Left hindlimb (tissue), 1 donor: ENCODE measurements around the gene HIBCH.
"Not testable (repeated sequence)": the region's sequence is repeated elsewhere in the genome, so short reads cannot be mapped to it uniquely, and the experiment has no call there.

Experiments
- DNase-seq: peaks from one replicate; pipeline ENCODE4 v3.0.0-alpha.2; 2018

The HIBCH gene, protein sequence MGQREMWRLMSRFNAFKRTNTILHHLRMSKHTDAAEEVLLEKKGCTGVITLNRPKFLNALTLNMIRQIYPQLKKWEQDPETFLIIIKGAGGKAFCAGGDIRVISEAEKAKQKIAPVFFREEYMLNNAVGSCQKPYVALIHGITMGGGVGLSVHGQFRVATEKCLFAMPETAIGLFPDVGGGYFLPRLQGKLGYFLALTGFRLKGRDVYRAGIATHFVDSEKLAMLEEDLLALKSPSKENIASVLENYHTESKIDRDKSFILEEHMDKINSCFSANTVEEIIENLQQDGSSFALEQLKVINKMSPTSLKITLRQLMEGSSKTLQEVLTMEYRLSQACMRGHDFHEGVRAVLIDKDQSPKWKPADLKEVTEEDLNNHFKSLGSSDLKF

DNA sequence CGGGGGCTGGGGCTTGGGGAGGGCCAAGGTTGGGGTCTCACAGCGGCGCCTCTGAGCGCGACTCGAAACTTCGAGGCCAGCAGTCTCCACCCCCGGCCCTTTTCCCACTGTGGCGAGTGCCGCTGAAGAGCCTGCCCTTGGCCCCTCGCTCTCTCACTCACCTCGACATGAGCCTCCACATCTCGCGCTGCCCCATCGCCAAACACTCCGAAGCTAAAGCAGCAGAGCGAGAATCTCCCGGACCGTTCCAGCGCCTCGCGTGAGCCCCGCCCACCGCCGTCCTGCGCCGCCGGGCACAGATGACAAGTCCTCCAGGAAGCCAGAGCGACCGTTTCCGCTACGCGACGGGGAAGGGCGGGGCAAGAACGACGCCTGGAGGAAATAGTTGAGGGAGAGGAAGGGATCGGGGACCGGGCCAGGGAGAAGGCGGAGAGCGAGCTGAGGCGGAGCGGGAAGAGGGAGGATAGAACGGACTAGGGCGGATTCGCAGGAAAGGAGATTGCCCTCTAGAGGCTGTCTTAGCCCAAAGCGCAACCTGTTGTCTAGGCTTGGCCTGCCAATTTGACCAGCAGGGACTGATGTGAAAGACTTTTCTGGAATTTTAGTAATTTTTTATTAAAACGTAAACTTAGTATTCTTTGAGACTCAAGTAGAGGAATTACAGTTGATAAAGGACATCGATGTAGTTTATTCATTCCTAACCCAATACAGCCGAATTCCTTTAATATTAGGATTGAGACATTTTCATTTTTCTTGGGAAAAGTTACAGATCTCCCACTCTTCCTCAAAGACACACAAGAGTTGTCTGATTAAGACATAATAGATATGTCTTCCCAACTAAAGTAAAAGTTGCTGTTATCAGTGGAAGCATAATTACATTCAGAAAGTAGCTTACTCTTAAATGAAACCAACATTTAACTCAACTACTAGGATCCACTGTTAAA, at the start of gene HIBCH:
Gene HIBCH (minus strand): TSS at position 272 of the 944 bp plus-strand sequence. CDS start 76 bp downstream, at position 196.
- DNase-seq = peak; percentile 99

DNA sequence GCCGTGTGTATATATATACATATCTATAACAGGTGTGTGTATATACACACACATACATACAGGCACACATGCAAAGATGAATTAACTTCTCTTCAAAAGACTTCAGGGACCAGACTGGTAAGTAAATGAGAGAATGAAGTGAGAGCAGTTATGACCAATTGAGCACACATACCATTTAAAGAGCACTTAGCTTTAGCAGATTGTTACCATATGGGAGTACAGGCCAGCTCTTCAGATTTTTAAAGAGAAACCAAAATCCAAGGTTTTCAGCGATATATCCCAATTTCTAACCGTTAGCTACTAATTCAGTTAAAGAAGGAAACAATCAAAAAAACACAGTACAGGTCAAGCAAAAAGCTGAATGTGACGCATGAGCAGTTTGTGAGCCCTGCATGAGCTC, 47.5 kb upstream of the HIBCH start:
- no peak for DNase-seq

DNA sequence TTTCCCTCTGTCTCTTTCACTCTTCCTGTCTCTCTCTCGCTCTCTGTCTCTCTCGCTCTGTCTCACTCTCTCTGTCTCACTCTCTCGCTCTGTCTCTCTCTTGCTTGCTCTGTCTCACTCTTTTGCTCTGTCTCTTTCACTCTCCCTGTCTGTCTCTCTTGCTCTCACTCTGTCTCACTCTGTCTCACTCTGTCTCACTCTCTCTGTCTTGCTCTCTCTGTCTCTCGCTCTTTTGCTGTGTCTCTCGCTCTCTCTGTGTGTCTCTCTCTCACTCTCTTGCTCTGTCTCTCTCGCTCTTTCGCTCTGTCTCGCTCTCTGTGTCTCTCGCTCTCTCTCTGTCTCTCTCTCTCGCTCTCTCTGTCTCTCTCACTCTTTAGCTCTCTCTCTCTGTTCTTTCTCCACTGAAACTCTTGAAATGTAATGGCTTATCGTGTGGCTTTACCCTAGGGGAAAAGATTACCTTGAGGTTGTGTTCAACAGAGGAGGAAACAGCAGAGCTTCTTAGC, 46.7 kb upstream of the HIBCH start:
- no peak for DNase-seq

DNA sequence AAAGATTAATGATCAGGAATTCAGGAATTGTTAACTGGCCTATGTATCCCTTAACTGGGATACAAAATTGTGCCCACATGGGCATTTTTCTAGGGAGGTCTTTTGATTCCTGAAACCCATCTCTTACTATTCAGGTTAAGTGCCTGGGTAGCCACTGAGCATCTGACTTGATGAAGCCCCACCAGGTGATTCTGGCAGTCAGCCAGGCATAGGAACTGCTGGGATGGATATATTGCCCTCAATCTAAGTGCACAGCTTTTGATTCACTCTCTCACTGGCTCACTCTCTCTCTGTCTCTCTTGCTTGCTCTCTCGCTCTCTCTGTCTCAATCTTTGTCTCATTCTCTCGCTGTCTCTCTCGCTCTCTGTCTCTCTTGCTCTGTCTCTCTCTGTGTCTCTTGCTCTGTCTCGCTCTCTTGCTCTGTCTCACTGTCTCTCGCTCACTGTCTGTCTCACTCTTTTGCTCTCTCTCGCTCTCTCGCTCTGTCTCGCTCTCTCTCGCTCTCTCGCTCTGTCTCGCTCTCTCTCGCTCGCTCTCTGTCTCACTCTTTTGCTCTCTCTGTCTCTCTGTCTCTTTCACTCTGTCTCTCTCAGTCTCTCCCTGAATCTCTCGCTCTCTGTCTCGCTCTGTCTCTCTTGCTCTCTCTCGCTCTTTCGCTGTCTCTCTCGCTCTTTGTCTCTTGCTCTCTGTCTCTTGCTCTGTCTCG, 46.0 kb upstream of the HIBCH start:
- DNase-seq = no peak

DNA sequence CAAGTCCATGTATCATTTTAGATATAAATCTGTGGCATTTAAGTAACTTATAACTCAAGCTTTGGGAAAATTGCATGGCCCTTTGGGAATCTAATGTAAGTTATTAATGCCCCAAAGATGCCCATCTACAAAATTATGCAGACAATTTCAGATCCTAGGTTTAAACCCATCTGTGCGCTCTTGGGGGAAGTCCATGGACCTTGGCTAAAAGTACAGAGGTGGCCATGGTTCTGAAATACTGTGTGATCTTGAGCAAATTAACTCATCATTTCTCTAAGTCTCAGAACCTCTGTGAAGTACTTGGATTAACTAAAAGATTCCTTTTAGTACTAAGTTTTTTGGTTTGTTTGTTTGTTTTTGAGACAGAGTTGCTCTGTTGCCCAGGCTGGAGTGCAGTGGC, 43.3 kb upstream of the HIBCH start:
- no peak for DNase-seq

DNA sequence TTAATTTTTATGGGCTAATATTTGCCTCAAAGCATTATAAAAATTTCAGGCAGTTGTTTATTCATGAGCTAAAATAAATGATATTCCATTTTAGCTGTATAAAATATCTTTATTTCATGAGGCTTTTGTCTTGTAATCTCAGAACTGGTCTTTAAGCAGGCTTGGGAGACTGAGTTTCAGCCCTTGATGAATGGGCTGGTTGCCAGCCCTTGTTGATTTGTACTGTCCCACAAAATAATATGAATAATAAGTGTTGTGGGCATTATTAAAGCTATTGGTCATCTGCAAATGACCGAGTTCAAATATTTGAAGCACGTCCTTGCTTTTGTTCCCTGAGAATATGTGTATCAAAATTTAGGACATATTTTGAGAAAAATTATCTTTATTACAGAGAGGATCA, 41.9 kb upstream of the HIBCH start:
- DNase-seq = no peak

DNA sequence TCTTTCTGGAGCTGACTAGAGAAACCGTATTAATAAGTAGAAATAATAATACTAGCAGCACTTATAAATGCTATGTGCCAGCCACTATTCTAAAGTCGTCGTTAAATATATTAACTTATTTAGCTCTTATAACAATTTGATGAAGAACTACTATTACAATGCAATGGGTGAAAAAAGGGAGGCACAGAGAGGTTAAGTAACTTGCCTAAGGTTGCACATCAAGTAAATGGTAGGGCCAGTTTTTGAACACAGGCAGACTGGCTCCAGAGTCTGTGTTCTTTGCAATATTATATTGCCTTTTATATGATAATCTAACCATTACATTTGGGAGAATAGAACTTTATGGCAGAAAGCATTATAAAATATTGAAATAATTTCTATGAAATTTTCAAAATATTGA, 41.3 kb upstream of the HIBCH start:
- no peak for DNase-seq

DNA sequence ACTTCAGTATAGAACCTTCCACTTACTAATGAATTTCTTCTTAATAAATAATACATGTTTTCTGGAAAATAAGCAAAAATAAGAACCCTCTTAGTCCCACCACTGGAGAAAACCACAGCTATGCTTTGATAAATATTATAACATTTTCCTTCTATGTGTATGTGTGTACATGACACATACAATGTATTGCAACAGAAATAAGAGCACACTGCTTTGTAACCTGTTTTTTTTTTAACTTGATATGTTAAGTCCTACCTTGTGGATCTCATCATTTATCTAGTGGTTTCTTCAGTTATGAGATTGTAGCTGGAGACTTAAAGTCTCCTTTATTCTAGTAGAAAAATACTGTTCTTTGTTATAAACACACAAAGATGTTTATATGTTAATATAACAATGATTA, 40.9 kb upstream of the HIBCH start:
- no peak for DNase-seq

DNA sequence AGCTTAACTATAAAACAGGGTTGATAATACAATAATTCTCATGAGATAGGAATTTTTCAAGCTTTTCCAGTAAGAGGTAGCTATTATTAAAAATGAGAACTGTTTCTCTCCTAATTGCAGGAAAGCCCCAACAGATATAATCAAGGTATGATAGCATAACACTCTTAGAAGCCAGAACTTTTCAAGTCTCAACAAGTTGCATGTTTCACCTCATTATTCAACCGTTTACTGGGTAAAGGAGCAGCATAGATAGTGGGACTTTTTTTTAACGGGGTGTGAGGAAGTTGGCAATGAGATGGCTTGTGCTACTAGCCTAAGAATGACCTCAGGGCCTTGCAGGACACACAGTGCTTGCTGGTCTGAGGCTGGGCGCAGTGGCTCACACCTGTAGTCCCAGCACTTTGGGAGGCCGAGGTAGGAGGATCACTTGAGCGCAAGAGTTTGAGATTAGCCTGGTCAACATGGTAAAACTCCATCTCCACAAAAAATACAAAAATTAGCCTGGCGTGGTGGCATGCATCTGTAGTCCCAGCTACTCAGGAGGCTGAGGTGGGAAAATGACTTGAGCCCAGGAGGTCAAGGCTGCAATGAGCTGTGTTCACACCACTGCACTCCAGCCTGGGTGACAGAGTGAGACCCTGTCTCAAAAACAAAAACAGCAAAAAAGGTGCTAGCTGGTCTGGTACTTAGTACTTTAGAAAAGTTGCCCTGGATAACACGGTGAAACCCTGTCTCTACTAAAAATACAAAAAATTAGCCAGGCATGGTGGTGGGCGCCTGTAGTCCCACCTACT, 39.2 kb upstream of the HIBCH start:
- not testable (repeated sequence) for DNase-seq

DNA sequence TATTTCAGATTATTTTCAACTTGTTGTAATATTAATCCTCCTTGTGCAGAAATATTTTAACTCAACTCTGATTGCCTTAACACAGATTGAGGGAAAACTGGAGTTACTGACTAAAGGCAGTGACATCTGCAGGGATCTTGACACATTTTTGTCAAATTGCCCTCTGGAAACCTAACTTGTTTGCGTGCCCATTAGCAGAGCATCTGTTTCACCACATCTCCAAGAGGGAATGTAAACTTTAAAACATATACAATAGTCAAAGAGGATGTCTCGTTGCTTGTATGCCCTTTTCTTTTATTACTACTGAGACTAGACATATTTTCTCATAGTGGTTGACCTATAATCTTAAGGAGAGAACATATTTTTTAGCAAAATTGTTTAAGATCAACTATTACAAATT, 38.0 kb upstream of the HIBCH start:
- DNase-seq = no peak

DNA sequence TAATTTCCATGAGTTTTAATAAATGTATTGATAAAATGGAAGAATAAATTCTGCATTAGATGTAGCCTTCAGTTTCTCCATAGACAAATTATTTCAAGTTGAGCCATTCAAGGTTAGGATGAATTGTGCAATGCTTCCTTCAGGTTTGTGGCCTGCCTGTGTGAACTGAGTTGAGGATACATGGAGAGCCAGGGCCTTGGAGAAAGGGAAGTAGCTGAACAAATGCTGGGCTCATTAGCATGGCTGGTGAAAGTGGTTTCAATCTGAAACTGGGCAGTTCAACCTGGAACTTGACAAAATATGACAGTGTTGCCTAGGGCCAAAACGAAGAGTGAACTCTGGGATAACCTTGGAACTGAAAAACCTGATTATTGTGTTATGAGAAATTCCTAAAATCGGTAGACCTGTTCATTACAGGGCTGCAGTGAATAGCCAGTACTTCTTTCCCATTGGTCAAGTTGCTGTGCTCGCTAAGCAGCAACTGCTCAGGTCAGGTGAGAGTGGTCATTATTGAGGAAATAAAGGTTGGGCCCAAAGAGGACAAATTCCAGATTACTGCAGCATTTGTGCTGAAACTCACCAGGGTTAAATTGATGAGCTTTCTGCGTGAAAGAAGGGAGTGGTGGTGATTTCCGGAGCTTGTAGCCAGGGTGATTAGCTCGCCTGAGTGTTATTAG, 36.5 kb upstream of the HIBCH start:
- DNase-seq = no peak

DNA sequence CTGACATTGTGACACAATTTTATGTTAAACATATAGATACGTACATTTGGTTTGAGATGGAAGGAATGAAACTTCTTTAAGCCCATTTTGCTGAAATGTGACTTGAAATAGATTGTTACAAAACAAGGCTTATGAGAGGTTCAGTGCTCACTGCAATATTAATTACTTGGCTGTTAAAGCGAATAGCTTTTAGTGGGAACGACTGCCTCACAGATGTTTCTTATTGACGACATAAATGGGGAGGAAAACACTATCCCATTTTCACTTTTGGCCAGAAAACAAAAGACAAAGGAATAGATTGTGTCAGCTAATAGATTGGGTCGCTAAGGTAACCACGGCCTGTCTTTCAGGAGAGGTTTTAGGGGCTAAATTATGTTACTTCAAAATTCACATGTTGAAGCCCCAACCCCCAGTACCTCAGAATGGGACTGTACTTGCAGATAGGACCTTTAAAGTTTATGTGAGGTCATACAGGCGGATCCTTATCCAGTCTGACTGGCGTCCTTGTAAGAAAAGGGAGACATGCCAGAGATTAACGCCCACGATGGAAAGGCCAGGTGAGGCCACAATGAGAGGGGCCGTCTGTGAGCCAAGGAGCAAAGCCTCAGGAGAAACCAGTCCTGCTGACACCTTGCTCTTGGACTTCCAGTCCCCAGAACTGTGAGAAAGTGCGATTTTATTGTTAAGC, 34.5 kb upstream of the HIBCH start:
- no peak for DNase-seq

DNA sequence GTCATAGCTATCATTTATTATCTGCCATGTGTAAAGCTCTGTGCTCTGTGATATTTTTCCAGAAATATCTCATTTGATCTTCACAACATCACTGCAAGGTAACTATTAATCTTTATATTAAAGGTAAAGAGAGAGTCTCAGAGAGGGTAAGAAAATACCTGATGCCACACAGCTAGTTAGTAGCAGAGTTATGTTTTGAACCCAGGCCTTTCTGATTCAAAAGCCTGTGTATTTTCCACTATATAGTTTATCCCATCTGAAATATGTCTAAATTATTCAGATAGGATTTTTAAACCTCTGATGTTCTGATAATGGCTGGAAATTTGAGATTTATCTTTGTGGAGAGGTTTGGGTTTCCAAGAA, 33.9 kb upstream of the HIBCH start:
- DNase-seq = no peak

DNA sequence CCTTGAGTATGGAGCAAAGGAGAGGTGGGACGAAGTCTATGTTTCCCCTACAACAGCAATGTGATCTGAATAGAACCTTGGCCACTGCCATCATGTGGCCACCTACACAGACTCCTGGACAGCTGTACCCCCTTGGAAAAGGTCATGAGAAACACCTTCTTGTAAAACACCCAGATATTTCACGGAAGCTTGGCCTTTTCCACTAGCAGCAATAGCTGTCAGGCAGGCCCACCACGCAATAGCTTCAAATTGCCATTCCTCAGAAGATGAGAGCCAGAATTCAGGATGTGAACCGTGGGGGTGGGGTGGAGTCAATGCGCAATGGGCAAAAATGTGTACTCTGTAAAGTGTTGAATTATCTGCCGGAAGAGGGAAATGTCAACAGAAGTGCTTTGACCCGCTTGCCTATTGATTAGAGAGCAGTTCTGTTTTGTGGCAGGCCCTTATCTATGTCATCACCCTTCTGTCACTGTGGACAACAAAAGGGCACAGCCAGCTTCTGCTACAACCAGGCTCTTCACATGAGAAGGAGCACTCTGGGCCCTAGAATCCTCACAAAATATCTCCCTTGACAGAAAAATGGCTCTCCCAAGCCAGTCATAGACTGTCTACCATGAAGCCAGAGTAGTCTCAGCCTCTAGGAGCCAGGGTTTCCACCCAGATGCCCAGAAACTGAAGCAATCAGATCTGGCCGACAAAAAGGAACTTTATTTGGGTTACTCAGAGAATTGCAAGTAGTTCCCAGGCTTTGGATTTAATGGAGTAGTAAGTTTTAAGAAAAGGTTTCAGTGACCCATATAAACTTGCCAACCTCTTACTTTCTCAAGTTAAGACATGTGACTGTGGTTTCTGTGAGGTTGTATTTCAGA, 33.3 kb upstream of the HIBCH start:
- DNase-seq = no peak

DNA sequence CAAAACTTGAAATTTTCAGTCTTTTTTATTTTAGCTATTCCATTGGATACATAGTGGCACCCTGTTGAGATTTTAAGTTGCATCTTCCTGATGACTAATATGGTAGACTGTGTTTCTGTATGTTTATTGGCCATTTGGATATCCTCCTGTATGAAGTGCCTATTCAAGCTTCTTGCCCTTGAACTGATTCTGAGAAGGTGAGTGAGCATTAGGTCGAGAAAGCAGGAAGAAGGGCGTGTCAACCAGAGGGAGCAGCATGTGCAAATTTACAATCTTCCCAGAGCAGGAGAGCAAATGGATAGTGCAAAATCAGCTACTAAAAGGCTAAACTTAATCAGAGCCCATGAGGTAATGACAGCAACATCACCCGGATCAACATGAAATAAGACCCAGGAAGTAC, 32.3 kb upstream of the HIBCH start:
- no peak for DNase-seq

DNA sequence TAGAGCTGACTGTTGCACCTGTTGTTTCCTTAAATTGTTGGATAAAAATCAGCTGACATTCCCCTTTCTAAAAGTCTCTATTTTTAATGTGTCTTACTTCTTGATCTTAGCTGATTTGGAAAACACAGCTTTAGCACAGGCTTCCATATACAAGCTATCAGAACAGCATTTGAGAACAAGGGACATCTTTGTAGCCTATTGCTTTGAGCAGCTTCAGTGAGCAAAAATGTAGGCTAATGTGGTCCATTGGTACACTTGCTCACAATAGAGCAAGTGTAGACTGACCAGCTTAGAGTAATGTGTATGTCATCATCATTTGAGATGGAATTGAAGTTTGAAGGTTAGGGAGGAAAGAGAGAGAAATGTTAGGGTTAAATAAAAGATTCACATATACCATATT, 30.7 kb upstream of the HIBCH start:
- no peak for DNase-seq

DNA sequence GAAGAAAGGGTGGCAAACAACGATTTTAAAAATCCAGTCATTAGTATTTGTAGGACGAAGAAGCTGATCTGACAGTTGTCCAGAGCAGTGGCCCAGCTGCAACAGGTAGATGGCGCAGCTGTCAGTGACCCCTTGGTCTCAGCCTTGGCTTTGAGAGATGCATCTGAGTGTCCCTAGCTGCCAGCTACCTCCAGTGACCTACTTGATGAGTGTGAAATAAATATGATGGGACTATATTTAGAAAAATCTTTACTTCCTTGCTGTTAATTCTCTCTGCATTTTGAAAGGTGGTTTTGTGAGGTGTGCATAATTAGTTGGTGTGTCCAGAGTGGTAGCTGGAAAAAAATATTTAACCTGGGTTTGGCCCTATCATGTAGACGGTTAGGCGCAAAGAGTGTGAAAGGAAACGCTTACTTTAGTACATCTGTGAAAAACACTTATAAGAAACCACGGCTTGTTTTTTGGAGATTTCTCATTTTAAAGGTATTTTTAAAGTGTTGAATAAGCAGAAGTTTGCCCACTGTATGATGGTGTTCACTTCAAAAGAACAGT, 24.7 kb upstream of the HIBCH start:
- DNase-seq = no peak

DNA sequence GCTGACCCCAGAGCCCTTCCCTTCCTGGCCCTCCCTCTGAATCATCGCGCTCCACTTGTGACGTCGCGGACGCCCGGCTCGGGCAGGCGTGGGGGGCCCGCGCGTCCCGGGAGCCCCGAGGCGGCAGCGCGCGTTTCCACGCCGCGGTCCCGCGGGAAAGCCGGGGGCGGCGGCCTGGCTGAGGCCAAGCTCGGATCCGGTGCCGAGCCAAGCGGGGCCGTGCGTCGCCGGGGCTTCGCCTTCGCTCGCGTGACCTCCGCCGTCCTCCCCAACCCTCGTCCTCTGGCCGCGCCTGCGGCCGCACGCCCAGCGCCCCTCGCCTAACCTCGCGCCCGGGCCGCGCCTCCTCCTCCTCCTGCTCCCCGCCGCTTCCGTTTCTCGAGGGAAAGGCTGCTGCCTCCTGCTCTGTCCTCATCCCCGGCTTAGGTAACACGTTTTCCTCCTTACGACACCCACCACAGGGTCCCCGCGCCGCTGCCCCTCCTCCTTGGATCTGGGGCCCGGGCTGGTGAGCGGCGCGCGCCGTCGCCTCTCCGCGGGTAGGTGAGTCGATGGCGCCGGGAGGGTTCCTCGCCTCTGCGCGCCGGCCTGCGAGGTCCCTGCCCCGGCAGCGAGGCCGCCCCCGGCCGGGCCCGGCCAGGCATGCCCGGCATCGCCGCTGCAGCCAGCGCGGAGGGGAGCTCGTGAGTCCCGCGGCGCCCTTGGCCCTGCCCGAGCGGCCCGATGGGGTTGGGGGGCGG, 24.1 kb upstream of the HIBCH start, which contains the start of gene INPP1:
Gene INPP1 (plus strand): TSS at position 54 of the 740 bp plus-strand sequence. CDS start 16,514 bp downstream, outside the sequence.
- peak; percentile 84 for DNase-seq

DNA sequence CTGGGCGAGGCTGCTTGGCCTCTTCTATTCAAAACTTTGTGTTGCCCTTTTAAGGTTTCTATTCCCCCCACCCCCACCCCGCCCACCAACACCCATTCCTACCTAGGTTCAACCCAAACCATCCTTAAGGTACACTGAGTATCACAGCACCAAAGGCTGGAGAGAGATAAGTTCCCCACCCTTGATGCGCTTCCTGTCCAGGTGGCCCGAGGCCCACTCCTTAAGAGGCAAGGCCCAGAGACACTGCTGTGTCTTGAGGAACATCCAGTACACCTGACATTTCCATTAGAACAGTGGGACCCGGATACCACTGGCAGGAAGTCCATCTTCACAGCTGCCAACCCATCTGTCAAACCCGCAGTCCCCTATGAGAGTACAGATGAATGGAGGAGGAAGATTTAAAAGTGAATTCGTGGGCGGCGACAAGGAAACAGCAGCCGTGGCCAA, 23.5 kb upstream of the HIBCH start:
- DNase-seq = no peak
